GM12891 (cell line): ENCODE results near the gene SCNN1A.

Source experiments
- DNase-seq: peaks from one replicate; pipeline ENCODE4 v3.0.0; 2011; ENCODE audit warnings: low spot score; ENCODE audit not compliant: insufficient read length
- FAIRE-seq: peaks from 2 replicates; lab custom pipeline; 2011; peaks lifted over from hg19 to GRCh38; lab: Jason Lieb, UNC
- PAX5 ChIP-seq: IDR thresholded peaks from 2 replicates; pipeline ENCODE4 v1.6.1; 2011; ENCODE audit warnings: low read length, moderate library complexity, mild to moderate bottlenecking; ENCODE audit not compliant: insufficient read depth, severe bottlenecking
- POLR2A ChIP-seq: IDR thresholded peaks from 2 replicates; pipeline ENCODE4 v1.6.1; 2011; ENCODE audit warnings: low read depth, low read length, control low read depth
- POLR2AphosphoS5 ChIP-seq: IDR thresholded peaks from 2 replicates; pipeline ENCODE4 v1.6.1; 2011; ENCODE audit warnings: low read depth, low read length, control low read depth
- POU2F2 ChIP-seq: IDR thresholded peaks from 2 replicates; pipeline ENCODE4 v1.6.1; 2011; ENCODE audit warnings: low read depth, mild to moderate bottlenecking, control low read depth, low read length, moderate library complexity
- SPI1 ChIP-seq: IDR thresholded peaks from 2 replicates; pipeline ENCODE4 v1.6.1; 2011; ENCODE audit warnings: low read depth, low read length, control low read depth
- TAF1 ChIP-seq: IDR thresholded peaks from 2 replicates; pipeline ENCODE4 v1.6.1; 2011; ENCODE audit warnings: low read depth, low read length, control low read depth

The SCNN1A gene

DNA sequence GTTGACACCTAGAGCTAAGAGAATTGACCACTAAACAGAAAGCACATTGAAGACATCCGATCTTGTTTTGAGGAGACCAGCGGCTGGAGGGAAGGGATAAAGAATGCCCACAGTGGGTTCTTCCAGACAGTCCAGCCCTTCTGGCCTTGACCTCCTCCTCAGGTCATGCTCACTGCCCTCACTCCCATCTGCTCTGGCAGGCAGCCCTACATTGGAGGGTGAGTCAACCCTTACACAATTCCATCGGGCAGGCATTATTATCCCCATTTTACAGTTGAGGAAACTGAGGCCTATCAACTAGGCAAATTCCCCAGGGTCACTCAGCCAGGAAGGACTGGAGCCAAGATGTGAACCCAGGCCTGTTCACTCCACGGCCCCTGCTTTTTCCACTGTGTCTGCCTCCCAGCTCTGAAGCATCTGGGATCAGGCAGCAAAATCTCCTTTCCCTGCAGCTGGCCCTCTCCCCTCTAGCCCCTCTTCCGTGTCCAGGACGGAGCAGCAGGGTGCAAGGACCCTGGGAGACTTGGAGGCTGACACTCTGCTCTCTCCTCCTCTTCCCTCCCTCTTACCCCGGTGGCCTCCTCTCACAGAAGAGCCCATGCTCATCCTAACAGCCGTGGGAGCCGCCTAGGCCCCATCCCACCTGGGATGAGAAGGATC is 5.3 kb downstream of the SCNN1A start:
- DNase-seq, result no peak
- TF ChIP-seq POLR2AphosphoS5 (no peak), SPI1 (no peak)
- no peak for FAIRE-seq

DNA sequence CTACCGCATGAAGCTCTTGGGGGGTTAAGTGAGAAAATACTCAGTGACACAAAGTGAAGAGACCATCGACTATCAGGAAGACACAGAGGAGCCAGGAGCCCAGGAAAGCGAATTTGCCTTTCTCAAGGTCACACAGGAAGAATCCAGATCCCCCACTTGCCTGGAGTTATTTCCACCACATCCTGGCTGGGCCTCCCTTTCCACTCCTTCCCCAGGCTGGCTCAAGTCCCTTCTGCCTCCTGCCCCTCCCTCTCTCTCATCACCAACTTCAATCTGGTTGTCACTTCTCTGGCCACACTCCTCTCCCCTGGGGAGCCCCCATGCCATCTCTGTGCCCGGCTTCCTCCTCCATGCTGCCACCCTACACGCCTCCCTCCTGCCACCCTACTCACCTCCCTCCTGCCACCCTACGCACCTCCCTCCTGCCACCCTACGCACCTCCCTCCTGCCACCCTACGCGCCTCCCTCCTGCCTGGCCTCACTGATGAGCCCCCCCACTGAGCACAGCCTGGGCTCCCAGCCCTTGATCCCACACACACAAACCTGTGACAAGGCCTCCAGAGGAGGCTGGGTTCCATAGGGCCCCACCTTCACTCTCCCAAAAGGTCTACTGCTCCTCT is 6.3 kb downstream of the SCNN1A start:
- FAIRE-seq (no peak), DNase-seq (no peak)
- TF ChIP-seq POU2F2 (no peak), POLR2AphosphoS5 (no peak), TAF1 (no peak), PAX5 (no peak), SPI1 (no peak), POLR2A (no peak)

DNA sequence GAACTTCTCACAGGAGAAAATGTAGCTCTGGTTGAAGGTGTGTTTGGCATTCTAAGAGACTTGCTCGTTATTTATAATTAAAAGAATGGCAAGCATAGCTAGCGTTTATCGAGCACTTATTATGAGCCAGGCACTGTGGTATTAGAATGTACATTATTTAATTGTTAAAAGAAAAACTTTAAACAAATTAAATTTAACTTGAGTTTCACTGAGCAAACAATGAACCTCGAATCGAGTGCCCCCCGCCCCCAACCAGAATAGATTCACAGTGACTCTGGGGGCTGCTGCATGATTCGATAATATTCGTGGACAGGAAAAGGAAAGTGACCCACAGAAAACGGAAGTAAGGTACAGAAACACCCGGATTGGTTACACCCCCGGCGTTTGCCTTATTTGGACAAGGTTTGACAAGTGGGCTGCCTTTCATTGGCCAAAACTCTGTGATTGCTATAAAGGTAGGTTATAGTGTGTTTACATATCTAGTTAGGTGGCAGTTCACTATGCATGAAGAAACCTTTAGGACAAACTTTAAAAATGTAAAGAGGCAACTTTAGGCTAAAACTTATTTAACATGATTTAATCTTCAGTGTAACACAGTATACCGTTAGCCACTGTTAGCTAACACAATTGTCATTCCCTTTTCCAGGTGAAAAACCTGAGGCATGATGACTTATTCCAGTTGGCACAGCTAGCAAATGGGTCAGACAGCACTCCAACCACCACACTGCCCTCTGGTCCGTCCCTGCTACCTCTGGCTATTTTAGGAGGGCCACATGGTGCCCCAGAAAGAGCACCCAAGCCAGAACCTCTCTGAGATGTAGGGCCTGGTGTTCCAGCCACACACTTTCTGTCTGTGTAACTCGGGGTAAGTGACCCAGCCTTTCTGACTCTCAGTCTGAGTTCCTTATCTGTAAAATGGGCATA is 7.1 kb downstream of the SCNN1A start:
- no peak; the same call in 1 of the 2 replicates for TF ChIP-seq POU2F2
- TF ChIP-seq PAX5, result no peak
- TF ChIP-seq SPI1, result no peak
- TF ChIP-seq POLR2AphosphoS5, result no peak
- TF ChIP-seq TAF1, result no peak
- DNase-seq (peak; percentile 62), FAIRE-seq (peak; percentile 92)

DNA sequence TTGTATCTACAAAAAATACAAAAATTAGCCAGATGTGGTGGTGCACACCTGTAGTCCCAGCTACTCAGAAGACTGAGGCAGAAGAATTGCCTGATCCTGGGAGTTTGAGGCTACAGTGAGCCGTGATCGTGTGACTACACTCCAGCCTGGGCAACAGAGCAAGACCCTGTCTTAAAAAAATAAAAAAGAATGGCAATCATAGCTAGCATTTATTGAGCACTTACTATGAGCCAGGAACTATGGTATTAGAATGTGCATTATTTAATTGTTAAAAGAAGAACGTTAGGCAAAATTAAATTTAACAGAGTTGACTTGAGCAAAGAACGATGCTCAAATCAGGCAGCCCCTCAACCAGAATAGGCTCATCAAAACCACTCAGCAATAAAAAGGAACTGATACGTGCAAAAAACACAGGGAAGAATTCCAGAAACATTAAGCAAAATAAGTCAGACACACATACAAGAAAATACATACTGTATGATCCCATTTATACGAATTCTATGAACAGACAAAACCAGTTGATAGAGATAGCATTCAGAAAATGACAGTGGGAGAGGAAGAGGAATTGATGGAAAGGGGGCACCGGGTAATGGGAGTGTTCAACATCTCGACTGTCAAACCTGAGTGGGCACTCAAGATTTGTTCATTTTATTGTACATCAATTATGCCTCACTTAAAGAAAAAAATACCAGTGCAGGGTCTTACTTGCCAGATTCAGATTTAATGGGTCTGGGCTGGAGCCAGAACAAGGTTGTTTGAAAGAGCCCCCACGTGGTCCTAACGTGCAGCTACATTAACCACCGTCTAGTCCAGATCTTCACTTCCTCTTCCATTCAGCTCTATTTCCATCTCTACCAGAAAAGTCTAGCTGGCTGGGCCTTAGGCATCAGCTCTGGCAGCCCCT is 8.0 kb downstream of the SCNN1A start:
- peak; percentile 69 for DNase-seq

DNA sequence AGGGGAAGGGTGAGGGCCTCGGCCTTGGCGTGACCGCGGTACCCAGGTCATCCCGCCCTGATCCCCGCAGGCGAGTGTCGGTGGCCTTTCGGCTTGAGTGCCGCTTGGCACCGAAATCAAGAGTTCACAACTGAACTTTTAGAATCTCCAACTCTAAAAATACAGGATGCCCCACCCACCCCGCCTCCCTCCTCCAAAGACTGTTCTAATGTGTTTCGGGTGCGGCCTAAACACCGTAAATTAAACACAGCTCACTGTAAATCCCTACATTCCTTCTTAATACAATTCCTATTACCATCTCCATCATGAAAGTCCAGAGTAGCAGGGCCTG is 11.4 kb downstream of the SCNN1A start:
- no peak for DNase-seq
- no peak for TF ChIP-seq POLR2A
- TF ChIP-seq TAF1, result no peak
- no peak for TF ChIP-seq SPI1
- TF ChIP-seq POU2F2, result no peak
- no peak for TF ChIP-seq POLR2AphosphoS5
- TF ChIP-seq PAX5, result no peak
- no peak for FAIRE-seq

More for the DNA sequence above, 8.0 kb downstream of the SCNN1A start:
- TF ChIP-seq PAX5 (no peak), POLR2AphosphoS5 (no peak), POLR2A (no peak), POU2F2 (no peak), SPI1 (peak; percentile 97), TAF1 (no peak)
- peak; percentile 92 for FAIRE-seq

DNA sequence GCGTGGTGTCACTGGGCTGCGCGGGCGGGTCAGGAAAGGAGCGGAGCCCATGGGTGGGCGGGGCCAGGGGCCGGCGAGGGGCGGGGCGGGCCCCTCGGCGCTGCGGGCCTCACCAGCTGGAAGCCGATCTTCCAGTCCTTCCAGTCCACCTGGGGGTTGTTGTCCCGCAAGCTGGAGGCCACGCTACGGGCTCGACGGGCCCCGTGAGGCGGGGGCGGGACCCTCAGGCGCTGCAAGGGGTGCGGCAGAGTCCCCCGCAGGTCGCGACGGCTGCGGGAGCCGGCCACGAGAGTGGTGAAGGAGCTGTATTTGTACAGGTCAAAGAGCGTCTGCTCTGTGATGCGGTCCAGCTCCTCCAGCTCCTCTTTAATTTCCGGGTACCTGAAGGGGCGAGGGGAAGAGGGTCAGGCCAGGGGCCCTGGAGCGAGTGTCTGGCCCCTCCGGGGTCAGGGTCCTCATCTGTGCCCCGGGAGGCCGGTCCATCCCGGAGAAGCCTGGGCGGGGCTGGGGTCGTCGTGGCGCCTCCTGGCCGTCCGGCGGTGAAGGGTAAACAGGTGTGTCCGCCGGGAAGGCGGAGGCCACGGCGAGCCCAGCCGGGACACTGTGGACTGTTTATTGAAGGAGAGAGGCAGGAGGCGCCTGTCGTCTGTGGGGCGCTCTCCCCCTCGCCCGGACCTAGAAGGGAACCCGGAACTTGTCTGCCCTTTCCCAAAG is 11.9 kb downstream of the SCNN1A start:
- DNase-seq (peak; percentile 87), FAIRE-seq (peak; percentile 54)
- TF ChIP-seq TAF1 (no peak), SPI1 (no peak), PAX5 (no peak), POU2F2 (no peak), POLR2A (no peak)

DNA sequence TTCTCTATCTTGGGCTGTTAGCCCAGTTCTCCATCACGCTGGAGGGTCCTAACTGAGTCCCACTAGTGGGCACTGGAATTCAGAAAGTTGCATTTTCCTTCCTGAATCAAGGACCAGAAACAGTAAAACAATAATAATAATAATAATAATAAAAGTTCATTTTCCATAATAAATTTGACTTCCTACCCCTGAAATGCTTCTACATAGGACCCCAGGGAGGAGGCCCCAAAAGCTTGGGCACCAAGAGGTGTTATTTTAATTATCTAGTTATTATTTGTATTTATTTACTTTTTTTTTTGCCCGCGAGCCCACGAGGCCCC is 12.4 kb downstream of the SCNN1A start:
- DNase-seq, result no peak
- FAIRE-seq, result no peak
- TF ChIP-seq PAX5 (no peak), TAF1 (no peak), POLR2AphosphoS5 (no peak), POLR2A (no peak), SPI1 (no peak), POU2F2 (no peak)

DNA sequence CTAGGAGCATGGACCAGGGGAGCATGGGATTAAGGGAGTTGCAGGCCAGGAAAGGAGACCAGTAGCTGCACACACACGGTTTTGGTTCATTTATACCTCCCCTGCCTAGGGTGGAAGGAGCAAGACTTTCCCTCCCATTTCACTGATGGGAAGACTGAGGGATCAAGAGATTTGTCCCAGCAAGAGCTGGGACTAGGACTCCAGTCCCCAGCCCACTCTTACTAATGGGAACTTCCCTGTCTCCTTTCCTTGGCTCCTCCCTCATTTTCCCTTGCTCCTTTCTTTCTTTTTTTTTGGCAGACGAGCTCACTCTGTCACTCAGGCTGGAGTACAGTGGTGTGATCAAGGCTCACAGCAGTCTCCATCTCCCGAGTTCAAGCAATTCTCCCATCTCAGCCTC is 13.0 kb downstream of the SCNN1A start:
- FAIRE-seq (no peak), DNase-seq (no peak)
- TF ChIP-seq POU2F2, result no peak
- no peak for TF ChIP-seq SPI1
- TF ChIP-seq POLR2A, result no peak
- TF ChIP-seq POLR2AphosphoS5, result no peak
- no peak for TF ChIP-seq TAF1
- TF ChIP-seq PAX5, result no peak
